Tibial artery (tissue), 4 donors: ENCODE measurements around the gene EPDR1.

Source experiments
- DNase-seq, 2 donors: peaks; one replicate each; pipeline ENCODE4 v3.0.0-alpha.2; 2019
- H3K27ac ChIP-seq, 2 donors: fragments of 200-600 bp; sonication (generic) in 1 of 2; 1 replicate in 1 of 2; 2 replicates in 1 of 2; pipeline ENCODE4 v1.5.1; 2018 to 2019; ENCODE audit warnings: mild to moderate bottlenecking in 1 of 2
- H3K27me3 ChIP-seq, 2 donors: fragments of 200-600 bp; sonication (generic) in 1 of 2; one replicate each; pipeline versions ENCODE4 v1.5.1 to v1.6.0; 2016 to 2019
- H3K36me3 ChIP-seq, 3 donors: fragments of 200-600 bp; sonication (generic) in 2 of 3; one replicate each; pipeline ENCODE4 v1.5.1; 2016 to 2019; ENCODE audit warnings: mild to moderate bottlenecking in 2 of 3
- H3K4me1 ChIP-seq, 4 donors: fragments of 200-600 bp; sonication (generic) in 2 of 4; 1 replicate in 3 of 4; 2 replicates in 1 of 4; pipeline ENCODE4 v1.5.1; 2016 to 2019
- H3K4me3 ChIP-seq, 2 donors: fragments of 200-600 bp; sonication (generic) in 1 of 2; 1 replicate in 1 of 2; 2 replicates in 1 of 2; pipeline ENCODE4 v1.5.1; 2018 to 2019; ENCODE audit warnings: mild to moderate bottlenecking in 2 of 2
- H3K9me3 ChIP-seq, 3 donors: fragments of 200-600 bp; sonication (generic) in 1 of 3; one replicate each; pipeline ENCODE4 v1.5.1; 2016 to 2019
- CTCF ChIP-seq, 2 experiments: fragments of 200-600 bp in 1 of 2; fragments of 450-650 bp in 1 of 2; IDR thresholded peaks; one replicate each; pipeline ENCODE4 v1.5.1; 2017 to 2019; ENCODE audit warnings: antibody characterized with exemption in 2 of 2, mild to moderate bottlenecking in 1 of 2, moderate library complexity in 1 of 2
- intact Hi-C: fragments of 100-400 bp; cut with DNase I; formaldehyde crosslinking; loops from one replicate; pipeline ENCODE4 v1.15.0; 2023; ENCODE audit warnings: low total_unique reads

The EPDR1 gene

GRCh38 chr7:37970211-37970610 lies 49.8 kb downstream of the EPDR1 start:
- no peaks in the 10 kb centered on the region for H3K36me3 ChIP-seq
- H3K9me3 ChIP-seq = no peaks in the 10 kb centered on the region
- H3K4me1 ChIP-seq = no peaks in the 10 kb centered on the region
- no peaks in the 10 kb centered on the region for H3K27me3 ChIP-seq
- intact Hi-C loops = no loop called here
- H3K27ac ChIP-seq = no peak overlapping the region
- TF ChIP-seq CTCF (IDR thresholded peaks at IDR 0.05) = no peak
- DNase-seq = no peak
- no peak overlapping the region for H3K4me3 ChIP-seq

- no peak for DNase-seq
- Histone ChIP-seq H3K27me3 (no peaks in the 10 kb centered on the region), H3K4me3 (no peak overlapping the region), H3K36me3 (no peaks in the 10 kb centered on the region), H3K4me1 (no peaks in the 10 kb centered on the region), H3K27ac (no peak overlapping the region), H3K9me3 (no peaks in the 10 kb centered on the region)
- intact Hi-C loops = no loop called here
- no peak for TF ChIP-seq CTCF (IDR thresholded peaks at IDR 0.05)
Observed at GRCh38 chr7:37971491-37971890, 51.1 kb downstream of the EPDR1 start.

GRCh38 chr7:37973915-37974314 lies 53.5 kb downstream of the EPDR1 start:
- H3K4me1 ChIP-seq = no peaks in the 10 kb centered on the region
- no peaks in the 10 kb centered on the region for H3K36me3 ChIP-seq
- no peak for DNase-seq
- H3K27me3 ChIP-seq = no peaks in the 10 kb centered on the region
- no peak overlapping the region for H3K4me3 ChIP-seq
- no peak overlapping the region for H3K27ac ChIP-seq
- no peak for TF ChIP-seq CTCF (IDR thresholded peaks at IDR 0.05)
- intact Hi-C loops = no loop called here
- no peaks in the 10 kb centered on the region for H3K9me3 ChIP-seq

- Histone ChIP-seq H3K4me3 (no peak overlapping the region), H3K27ac (no peak overlapping the region), H3K27me3 (no peaks in the 10 kb centered on the region), H3K9me3 (no peaks in the 10 kb centered on the region), H3K36me3 (no peaks in the 10 kb centered on the region), H3K4me1 (no peaks in the 10 kb centered on the region)
- intact Hi-C loops = no loop called here
- TF ChIP-seq CTCF (IDR thresholded peaks at IDR 0.05) = no peak
- no peak for DNase-seq
Observed at GRCh38 chr7:37974711-37975110, 54.3 kb downstream of the EPDR1 start.

GRCh38 chr7:37977243-37977642 lies 56.8 kb downstream of the EPDR1 start:
- no peaks in the 10 kb centered on the region for H3K9me3 ChIP-seq
- H3K36me3 ChIP-seq = no peaks in the 10 kb centered on the region
- DNase-seq = no peak
- no peak overlapping the region for H3K4me3 ChIP-seq
- no peaks in the 10 kb centered on the region for H3K4me1 ChIP-seq
- no peaks in the 10 kb centered on the region for H3K27me3 ChIP-seq
- intact Hi-C loops = no loop called here
- no peak overlapping the region for H3K27ac ChIP-seq
- no peak for TF ChIP-seq CTCF (IDR thresholded peaks at IDR 0.05)

GRCh38 chr7:37981664-37982063 lies 61.2 kb downstream of the EPDR1 start:
- Histone ChIP-seq H3K4me1 (peaks cover 0 to 4% (median 0%) of the 10 kb centered on the region in 4 donors), H3K27me3 (no peaks in the 10 kb centered on the region), H3K4me3 (no peak overlapping the region), H3K9me3 (no peaks in the 10 kb centered on the region), H3K27ac (no peak overlapping the region), H3K36me3 (no peaks in the 10 kb centered on the region)
- no peak for DNase-seq
- no peak for TF ChIP-seq CTCF (IDR thresholded peaks at IDR 0.05)
- intact Hi-C loops = no loop called here
